ENCODE data around the gene FEM1C.
"Not testable (repeated sequence)": the region's sequence is repeated elsewhere in the genome, so short reads cannot be mapped to it uniquely, and the experiment has no call there.

The FEM1C gene

DNA sequence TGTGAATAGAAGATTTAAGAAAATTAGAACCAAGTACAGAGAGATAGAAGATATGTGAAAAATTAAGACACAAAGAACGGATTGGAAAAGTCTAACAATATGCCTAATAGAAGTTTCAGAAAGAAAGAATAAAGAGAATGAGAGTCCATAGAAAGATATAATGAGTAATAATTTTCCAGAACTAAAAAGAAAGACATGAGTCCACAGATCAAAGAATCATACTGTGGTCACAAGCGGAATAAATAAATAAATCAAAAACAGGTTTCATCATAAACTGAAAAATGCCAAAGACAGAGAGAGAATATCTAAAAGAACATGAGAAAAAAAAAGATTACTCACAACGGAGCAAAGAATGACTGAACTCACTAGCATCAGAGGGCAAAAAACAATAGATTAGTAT is 32.9 kb downstream of the FEM1C start:
- no peak for DNase-seq

- DNase-seq: no peak
These were observed 34.4 kb downstream of the FEM1C start for GRCh38 chr5:115510145-115510645.

GRCh38 chr5:115509547-115509946 is 35.0 kb downstream of the FEM1C start:
- DNase-seq: no peak

DNA sequence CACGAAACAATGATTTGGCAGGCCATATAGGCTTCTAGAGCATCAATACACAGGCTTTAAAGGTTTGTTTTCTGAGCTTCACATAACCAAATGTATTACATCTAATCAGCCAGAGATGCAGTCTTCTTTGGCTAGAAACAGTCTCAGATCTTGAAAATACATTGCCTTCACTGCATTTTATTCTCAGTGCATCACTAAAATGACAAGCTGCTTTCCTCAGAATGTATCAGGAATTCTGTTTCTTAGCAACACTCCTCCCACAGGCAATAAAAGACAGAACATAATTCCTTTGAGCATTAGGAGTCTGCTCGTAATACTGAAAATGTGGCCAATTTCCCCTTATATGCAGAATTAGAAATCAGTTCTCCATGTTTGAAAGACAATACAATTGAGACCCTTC is 36.9 kb downstream of the FEM1C start:
- DNase-seq: no peak

GRCh38 chr5:115503420-115503819 is 41.2 kb downstream of the FEM1C start:
- no peak for DNase-seq

- no peak for DNase-seq
These were observed 42.9 kb downstream of the FEM1C start for GRCh38 chr5:115501464-115502210.

DNA sequence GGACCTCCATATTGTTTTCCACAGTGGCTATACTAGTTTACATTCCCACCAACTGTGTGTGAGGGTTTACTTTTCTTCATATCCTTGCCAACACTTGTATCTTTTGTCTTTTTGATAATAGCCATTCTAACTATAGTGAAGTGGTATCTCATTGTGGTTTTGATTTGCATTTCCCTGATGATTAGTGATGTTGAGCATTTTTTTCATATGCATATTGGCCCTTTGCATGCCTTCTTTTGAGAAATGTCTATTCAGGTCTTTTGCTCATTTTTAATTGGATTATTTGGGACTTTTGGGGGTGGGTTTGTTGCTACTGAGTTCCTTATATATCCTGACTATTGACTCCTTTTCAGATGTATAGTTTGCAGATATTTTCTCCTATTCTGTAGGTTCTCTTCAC is 44.4 kb downstream of the FEM1C start:
- DNase-seq: no peak

- DNase-seq: no peak
These were observed 47.5 kb downstream of the FEM1C start for GRCh38 chr5:115496936-115497576.

- DNase-seq: no peak
These were observed 49.8 kb downstream of the FEM1C start for GRCh38 chr5:115494570-115495289.

GRCh38 chr5:115490596-115490995 is 54.0 kb downstream of the FEM1C start:
- no peak for DNase-seq

DNA sequence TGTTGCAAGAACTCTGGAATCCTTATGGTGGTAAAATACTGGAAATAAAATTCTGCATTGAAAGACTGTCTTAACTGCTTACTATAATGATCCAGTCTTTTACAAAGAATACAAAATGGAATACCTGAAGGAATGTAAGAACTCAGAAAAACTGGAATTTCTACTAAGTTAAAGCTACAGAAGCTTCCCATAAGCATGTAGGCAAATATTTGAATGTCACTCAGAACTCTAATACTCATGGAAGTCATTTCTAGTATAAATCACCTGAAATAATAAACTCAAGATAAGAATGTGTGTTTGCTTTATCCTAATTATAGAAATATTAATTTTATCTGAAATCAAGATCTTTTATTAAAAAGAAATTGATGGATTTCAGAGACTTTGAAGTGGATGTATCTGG is 54.8 kb downstream of the FEM1C start:
- no peak for DNase-seq

GRCh38 chr5:115487756-115488155 is 56.8 kb downstream of the FEM1C start:
- DNase-seq: no peak

- no peak for DNase-seq
These were observed 57.4 kb downstream of the FEM1C start for GRCh38 chr5:115487168-115487567.

DNA sequence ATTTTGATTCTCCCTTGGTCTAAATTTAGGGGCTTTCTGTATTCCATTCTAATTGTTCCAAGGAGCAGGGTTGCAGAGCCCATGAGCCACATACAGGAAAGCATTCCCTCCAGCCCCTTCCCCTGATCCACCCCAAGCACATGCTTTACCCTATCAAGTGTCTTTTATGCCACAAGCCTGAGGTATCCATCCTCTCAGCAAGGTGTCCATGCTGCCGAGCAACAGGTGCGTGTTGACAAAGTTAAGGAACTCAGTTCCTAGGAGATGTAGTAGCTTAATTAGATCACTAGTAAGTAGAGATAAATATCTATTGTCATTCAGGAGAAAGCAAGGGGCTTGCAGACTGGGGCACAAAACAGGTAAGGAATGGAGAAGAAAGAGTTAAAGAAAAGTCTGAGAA is 57.8 kb downstream of the FEM1C start:
- no peak for DNase-seq

- DNase-seq: no peak
These were observed 60.2 kb downstream of the FEM1C start for GRCh38 chr5:115484368-115484767.

GRCh38 chr5:115480900-115481299 is 63.7 kb downstream of the FEM1C start:
- no peak for DNase-seq

GRCh38 chr5:115480271-115480670 is 64.3 kb downstream of the FEM1C start:
- DNase-seq: no peak

DNA sequence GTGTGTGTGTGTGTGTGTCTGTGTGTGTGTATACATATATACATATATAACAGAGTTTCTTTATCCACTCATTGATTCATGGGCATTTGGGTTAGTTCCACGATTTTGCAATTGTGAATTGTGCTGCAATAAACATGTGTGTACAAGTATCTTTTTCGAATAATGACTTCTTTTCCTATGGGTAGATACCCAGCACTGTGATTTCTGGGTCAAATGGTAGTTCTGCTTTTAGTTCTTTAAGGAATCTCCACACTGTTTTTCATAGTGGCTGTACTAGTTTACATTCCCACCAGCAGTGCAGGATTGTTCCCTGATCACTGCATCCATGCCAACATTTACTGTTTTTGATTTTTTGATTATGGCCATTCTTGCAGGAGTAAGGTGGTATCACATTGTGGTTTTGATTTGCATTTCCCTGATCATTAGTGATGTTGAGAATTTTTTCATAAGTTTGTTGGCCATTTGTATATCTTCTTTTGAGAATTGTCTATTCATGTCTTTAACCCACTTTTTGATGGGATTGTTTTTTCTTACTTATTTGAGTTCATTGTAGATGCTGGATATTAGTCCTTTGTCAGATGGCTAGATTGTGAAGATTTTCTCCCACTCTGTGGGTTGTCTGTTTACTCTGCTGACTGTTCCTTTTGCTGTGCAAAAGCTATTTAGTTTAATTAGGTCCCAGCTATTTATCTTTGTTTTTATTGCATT is 65.3 kb downstream of the FEM1C start:
- not testable (repeated sequence) for DNase-seq

DNA sequence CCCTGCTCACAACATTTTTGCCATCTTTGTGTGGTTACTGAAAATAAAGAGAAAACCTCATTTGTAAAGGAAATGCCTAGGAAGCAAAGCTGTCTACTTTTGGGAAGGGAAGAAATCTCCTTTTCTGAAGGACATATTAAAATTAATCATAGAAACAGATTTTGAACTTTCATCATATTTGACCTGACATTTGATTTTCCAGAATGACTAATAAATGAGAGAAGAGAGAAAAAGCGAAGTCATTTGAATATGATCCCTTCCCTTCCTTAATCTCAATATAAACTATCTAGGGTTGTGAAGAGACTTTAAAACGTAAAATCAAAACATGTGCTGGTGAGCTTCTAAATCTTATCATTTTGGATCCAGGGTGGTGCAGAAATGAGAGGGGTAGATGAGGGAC is 66.3 kb downstream of the FEM1C start:
- DNase-seq: no peak

GRCh38 chr5:115477581-115477980 is 67.0 kb downstream of the FEM1C start:
- no peak for DNase-seq

DNA sequence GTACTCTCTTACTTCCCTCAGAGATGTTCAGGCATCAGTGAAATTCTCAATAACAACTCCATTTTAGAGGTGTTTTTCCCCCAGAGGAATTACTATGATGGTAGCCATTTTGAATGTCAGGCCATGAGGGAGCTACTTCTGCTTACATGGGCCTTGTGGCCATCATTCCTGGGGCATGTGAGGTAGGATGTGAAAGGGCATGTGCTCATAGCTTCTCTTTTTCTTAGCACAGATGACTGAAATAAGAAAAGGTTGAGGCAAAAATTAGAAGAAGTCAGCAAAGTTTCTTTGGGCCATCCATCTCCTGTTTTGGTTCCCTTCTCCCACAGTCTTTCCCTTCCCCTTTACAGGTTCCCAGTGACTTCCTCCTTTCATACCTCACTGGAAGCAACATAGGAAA is 68.8 kb downstream of the FEM1C start:
- no peak for DNase-seq

DNA sequence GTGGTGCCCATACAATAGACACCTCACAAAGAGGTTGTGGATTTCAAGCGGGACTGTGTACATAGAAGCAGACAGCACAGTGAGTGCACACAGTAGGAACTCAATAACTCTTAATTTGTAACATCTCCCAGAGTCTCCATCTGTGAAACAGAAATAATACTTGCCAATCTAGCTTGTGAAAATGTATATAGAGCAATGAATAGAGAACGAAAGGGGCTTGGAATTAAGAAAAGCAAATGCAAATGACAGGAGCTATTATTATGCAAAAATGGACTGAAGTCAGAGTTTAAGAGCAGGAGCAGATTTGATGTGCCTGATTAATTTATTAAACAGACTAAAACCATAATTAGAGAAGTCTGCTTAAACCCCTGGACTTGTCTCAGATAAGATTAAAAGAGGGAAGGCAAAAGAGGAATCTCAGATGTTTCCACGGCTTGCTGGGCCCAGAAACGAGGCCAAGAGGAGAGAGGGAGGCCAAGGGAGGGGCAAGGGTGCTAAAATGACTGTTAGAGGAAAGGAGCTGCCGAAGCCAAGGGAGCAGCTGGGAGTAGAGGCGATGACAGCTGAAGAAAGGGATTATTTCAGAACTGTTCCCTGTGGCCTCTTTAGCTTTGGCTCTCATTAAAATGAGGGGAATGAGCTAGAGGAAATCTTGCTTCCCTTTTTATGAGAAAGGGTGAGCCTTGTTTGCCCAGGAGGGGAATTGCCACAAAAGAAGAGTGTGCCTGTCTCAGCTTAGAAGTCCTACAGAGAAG is 72.1 kb downstream of the FEM1C start:
- no peak for DNase-seq

Data from CD4-positive, alpha-beta T cell treated with Interleukin-4 for 1 hour (primary cell).